IMR-90 (cell line): ENCODE data around the gene RIIAD1. TPM values are rescaled to one million over a fixed set of nuclear protein-coding genes. Genes with fewer than 3 reads are reported as not detected.

Experiments used
- ATAC-seq: fragments of 200-7000 bp; cut with Tn5 transposase; 2 replicates; pipeline ENCODE4 v1.9.1; 2020; ENCODE audit warnings: low read depth, mild to moderate bottlenecking, moderate library complexity
- BruUV-seq: library from RNA; stranded (reverse); fragments of 400-500 nt; replicated peaks from 2 replicates; lab custom pipeline; 2021; lab: Mats Ljungman, UMichigan
- CTCF ChIA-PET: fragments of 300-600 bp; formaldehyde crosslinking; extraction: SDS; loops from one replicate; lab custom pipeline; 2021; ENCODE audit warnings: antibody characterized with exemption; lab: Yijun Ruan, JAX
- POLR2A ChIA-PET: fragments of 300-600 bp; sonication (Branson Sonifier 250); formaldehyde crosslinking; loops from one replicate; lab custom pipeline; 2022; ENCODE audit warnings: antibody characterized with exemption; ENCODE audit not compliant: unreplicated experiment; lab: Charles Lee
- DNase-seq: peaks from one replicate; pipeline ENCODE4 v3.0.0; 2013
- H2AFZ ChIP-seq: replicated peaks from 2 replicates; pipeline ENCODE3; 2013; ENCODE audit warnings: low read length, mild to moderate bottlenecking; ENCODE audit not compliant: poor library complexity
- H2AK5ac ChIP-seq: 2 replicates; pipeline ENCODE4 v1.6.1; 2013; ENCODE audit warnings: low read depth, low read length, inconsistent platforms
- H2AK9ac ChIP-seq: replicated peaks from 2 replicates; pipeline ENCODE3; 2013; ENCODE audit warnings: mild to moderate bottlenecking, low read depth, low read length, moderate library complexity; ENCODE audit not compliant: poor library complexity
- H2BK120ac ChIP-seq: 2 replicates; pipeline ENCODE4 v1.6.1; 2013; ENCODE audit warnings: low read depth, low read length, inconsistent platforms
- H2BK15ac ChIP-seq: 3 replicates; pipeline ENCODE4 v1.6.1; 2013; ENCODE audit warnings: low read depth, low read length, inconsistent platforms
- H2BK20ac ChIP-seq: 2 replicates; pipeline ENCODE4 v1.6.1; 2013; ENCODE audit warnings: low read depth, mild to moderate bottlenecking, inconsistent platforms, low read length, moderate library complexity
- H2BK5ac ChIP-seq: 2 replicates; pipeline ENCODE4 v1.6.1; 2013; ENCODE audit warnings: mild to moderate bottlenecking, low read depth, low read length, inconsistent platforms; ENCODE audit not compliant: poor library complexity, severe bottlenecking
- H3K14ac ChIP-seq: replicated peaks from 2 replicates; pipeline ENCODE4 v1.6.1; 2013; ENCODE audit warnings: low read depth, low read length, inconsistent platforms
- H3K18ac ChIP-seq: 2 replicates; pipeline ENCODE4 v1.6.1; 2013; ENCODE audit warnings: low read depth, low read length, control low read depth
- H3K23ac ChIP-seq: 2 replicates; pipeline ENCODE4 v1.6.1; 2013; ENCODE audit warnings: low read depth, low read length, inconsistent platforms
- H3K27ac ChIP-seq: 2 replicates; pipeline ENCODE4 v1.5.1; 2013; ENCODE audit warnings: mild to moderate bottlenecking, control low read depth, low read length; ENCODE audit not compliant: insufficient read depth
- H3K27me3 ChIP-seq: 2 replicates; pipeline ENCODE4 v1.6.1; 2013; ENCODE audit warnings: low read length; ENCODE audit not compliant: control insufficient read depth, insufficient read depth
- H3K36me3 ChIP-seq: 2 replicates; pipeline ENCODE4 v1.6.1; 2013; ENCODE audit warnings: low read length, mixed read lengths; ENCODE audit not compliant: control insufficient read depth, insufficient read depth
- H3K4ac ChIP-seq: 2 replicates; pipeline ENCODE4 v1.6.1; 2013; ENCODE audit warnings: low read depth, low read length, inconsistent platforms
- H3K4me1 ChIP-seq: 2 replicates; pipeline ENCODE4 v1.6.1; 2013; ENCODE audit warnings: low read length, mixed read lengths; ENCODE audit not compliant: control insufficient read depth, insufficient read depth
- H3K4me2 ChIP-seq: 2 replicates; pipeline ENCODE4 v1.6.1; 2013; ENCODE audit warnings: low read depth, mild to moderate bottlenecking, control low read depth, low read length, moderate library complexity
- H3K4me3 ChIP-seq: 2 replicates; pipeline ENCODE4 v1.5.1; 2013; ENCODE audit warnings: low read depth, mild to moderate bottlenecking, control low read depth, low read length, moderate library complexity; ENCODE audit not compliant: insufficient read depth
- H3K56ac ChIP-seq: 2 replicates; pipeline ENCODE4 v1.6.1; 2013; ENCODE audit warnings: low read length, inconsistent platforms; ENCODE audit not compliant: insufficient read depth; ENCODE audit errors: extremely low read depth
- H3K79me1 ChIP-seq, 2 experiments: 2 replicates each; pipeline ENCODE4 v1.6.1; 2013; ENCODE audit warnings: low read length in 2 of 2, inconsistent platforms in 1 of 2, low read depth in 1 of 2
- H3K9ac ChIP-seq: 2 replicates; pipeline ENCODE4 v1.6.1; 2013; ENCODE audit warnings: low read depth, low read length, control low read depth
- H3K9me1 ChIP-seq: 2 replicates; pipeline ENCODE4 v1.6.1; 2013; ENCODE audit warnings: low read length, inconsistent platforms; ENCODE audit not compliant: insufficient read depth
- H3K9me3 ChIP-seq: 2 replicates; pipeline ENCODE4 v1.6.1; 2013; ENCODE audit warnings: low read length; ENCODE audit not compliant: control insufficient read depth, insufficient read depth
- H4K20me1 ChIP-seq: 2 replicates; pipeline ENCODE4 v1.6.1; 2013; ENCODE audit warnings: low read length, inconsistent platforms; ENCODE audit not compliant: insufficient read depth
- H4K5ac ChIP-seq: 2 replicates; pipeline ENCODE4 v1.6.1; 2013; ENCODE audit warnings: mild to moderate bottlenecking, low read depth, low read length, control low read depth
- H4K8ac ChIP-seq, 2 experiments: 2 replicates each; pipeline ENCODE4 v1.6.1; 2013; ENCODE audit warnings: low read depth in 2 of 2, low read length in 2 of 2, control low read depth in 1 of 2, inconsistent platforms in 1 of 2
- H4K91ac ChIP-seq: 2 replicates; pipeline ENCODE4 v1.6.1; 2013; ENCODE audit warnings: low read depth, low read length, inconsistent platforms; ENCODE audit not compliant: insufficient read depth
- BHLHE40 ChIP-seq: fragments of 150-350 bp; IDR thresholded peaks from 2 replicates; pipeline ENCODE4 v1.6.1; 2016; ENCODE audit warnings: mild to moderate bottlenecking, low read depth, low read length
- CEBPB ChIP-seq: IDR thresholded peaks from 2 replicates; pipeline ENCODE4 v1.6.1; 2012; ENCODE audit warnings: low read depth, low read length, improper control_type of control experiment
- CHD1 ChIP-seq: IDR thresholded peaks from 2 replicates; pipeline ENCODE4 v1.6.1; 2012; ENCODE audit warnings: low read depth, low read length, improper control_type of control experiment
- ELK1 ChIP-seq: fragments of 150-350 bp; IDR thresholded peaks from 2 replicates; pipeline ENCODE4 v1.6.1; 2016; ENCODE audit warnings: low read depth, mild to moderate bottlenecking, low read length, moderate library complexity, borderline replicate concordance
- FOS ChIP-seq: fragments of 150-350 bp; IDR thresholded peaks from 2 replicates; pipeline ENCODE4 v1.6.1; 2016; ENCODE audit warnings: low read depth, low read length
- MAFK ChIP-seq: IDR thresholded peaks from 2 replicates; pipeline ENCODE4 v1.6.1; 2012; ENCODE audit warnings: low read depth, low read length, improper control_type of control experiment
- MAZ ChIP-seq: IDR thresholded peaks from 2 replicates; pipeline ENCODE4 v1.6.1; 2012; ENCODE audit warnings: low read depth, mild to moderate bottlenecking, low read length, improper control_type of control experiment, moderate library complexity, borderline replicate concordance
- MXI1 ChIP-seq: IDR thresholded peaks from 2 replicates; pipeline ENCODE4 v1.6.1; 2012; ENCODE audit warnings: low read depth, mild to moderate bottlenecking, low read length, moderate library complexity, borderline replicate concordance
- NFE2L2 ChIP-seq: fragments of 150-350 bp; IDR thresholded peaks from 2 replicates; pipeline ENCODE4 v1.6.1; 2016; ENCODE audit warnings: low read depth, mild to moderate bottlenecking, low read length
- POLR2A ChIP-seq: IDR thresholded peaks from 2 replicates; pipeline ENCODE4 v1.6.1; 2012; ENCODE audit warnings: mild to moderate bottlenecking, low read depth, low read length
- RAD21 ChIP-seq: IDR thresholded peaks from 2 replicates; pipeline ENCODE4 v1.6.1; 2012; ENCODE audit warnings: low read length, improper control_type of control experiment
- RCOR1 ChIP-seq: IDR thresholded peaks from 2 replicates; pipeline ENCODE4 v1.6.1; 2012; ENCODE audit warnings: mild to moderate bottlenecking, low read length, improper control_type of control experiment; ENCODE audit not compliant: insufficient replicate concordance
- RFX5 ChIP-seq: IDR thresholded peaks from 2 replicates; pipeline ENCODE4 v1.8.0; 2012; ENCODE audit warnings: low read depth, mild to moderate bottlenecking, low read length, moderate library complexity
- SMC3 ChIP-seq: fragments of 150-350 bp; IDR thresholded peaks from 2 replicates; pipeline ENCODE4 v1.6.1; 2016; ENCODE audit warnings: low read depth, mild to moderate bottlenecking, antibody characterized with exemption, low read length, moderate library complexity
- USF2 ChIP-seq: fragments of 150-350 bp; IDR thresholded peaks from 2 replicates; pipeline ENCODE4 v1.6.1; 2017; ENCODE audit warnings: mild to moderate bottlenecking, antibody characterized with exemption, low read length, low read depth
- WGBS, 2 experiments: methylation state at CpG; one replicate each; pipeline versions ENCODE4 v1.1.5 to v1.1.7; 2013; ENCODE audit warnings: missing lambda C conversion rate in 2 of 2; ENCODE audit not compliant: insufficient read length in 1 of 2; ENCODE audit errors: extremely low coverage in 2 of 2; 5-methylcytosine and 5-hydroxymethylcytosine counted together
- dilution Hi-C: fragments of 300-500 bp; cut with HindIII; formaldehyde crosslinking; loops from one replicate; pipeline ENCODE4 v1.14.3; 2018; ENCODE audit warnings: low sequenced_read_pairs; ENCODE audit not compliant: unreplicated experiment
- in situ Hi-C: fragments of 300-500 bp; cut with MboI; formaldehyde crosslinking; loops from 3 replicates; pipeline ENCODE4 v1.14.3; 2019; ENCODE audit warnings: low sequenced_read_pairs, inconsistent platforms, mixed read lengths
- intact Hi-C: fragments of 100-400 bp; cut with micrococcal nuclease; formaldehyde crosslinking; loops from 2 replicates; pipeline ENCODE4 v1.10.0; 2022
- polyA plus RNA-seq, 3 experiments: library from polyadenylated mRNA; depleted of rRNA; stranded (reverse); fragments of >200 nt; gene quantifications; 2 replicates each; pipeline ENCODE4 v1.2.3, GENCODE V29; 2012; ENCODE audit warnings: low replicate concordance in 1 of 3
- total RNA-seq: library from RNA; depleted of rRNA; stranded (reverse); fragments of >200 nt; gene quantifications from 2 replicates; pipeline ENCODE4 v1.2.3, GENCODE V29; 2012

RIIAD1 gene
- total and polyA plus RNA-seq, 2 of the 4 experiments (the other 2 are of a cell fraction): not detected

- Histone ChIP-seq H2BK15ac (no peak overlapping the region), H4K5ac (no peak overlapping the region), H3K4me1 (no peaks in the 10 kb centered on the region), H3K27me3 (no peaks in the 10 kb centered on the region; the same call in 1 of the 2 replicates), H2BK20ac (no peak overlapping the region), H2BK5ac (no peak overlapping the region), H2AK9ac (no peak overlapping the region), H2AK5ac (no peak overlapping the region), H3K27ac (no peak overlapping the region), H3K4me3 (no peak overlapping the region), H3K56ac (no peak overlapping the region), H2BK120ac (no peak overlapping the region), H3K9ac (no peak overlapping the region), H3K4ac (no peak overlapping the region), H3K79me1 (no peaks in the 10 kb centered on the region), H4K8ac (no peak overlapping the region), H3K4me2 (no peak overlapping the region), H3K14ac (no peak overlapping the region), H4K91ac (no peak overlapping the region), H3K36me3 (no peaks in the 10 kb centered on the region), H3K18ac (no peak overlapping the region), H3K9me1 (no peaks in the 10 kb centered on the region; the same call in 1 of the 2 replicates), H3K9me3 (no peaks in the 10 kb centered on the region), H2AFZ (no peak overlapping the region), H3K23ac (no peak overlapping the region), H4K20me1 (no peaks in the 10 kb centered on the region)
- in situ Hi-C loops: no loop called here
- no TSS peak for BruUV-seq
- ChIA-PET CTCF (interaction anchor here (1.2 kb wide), 1 partner anchor 13 kb away, joined by 3 read pairs; no protein-coding TSS in a partner anchor), POLR2A (no interaction called here)
- TF ChIP-seq MAFK (no peak), RFX5 (no peak), RAD21 (no peak), FOS (no peak), ELK1 (no peak), MAZ (no peak), MXI1 (no peak), BHLHE40 (no peak), NFE2L2 (no peak), USF2 (no peak), SMC3 (no peak), RCOR1 (no peak), CHD1 (no peak), POLR2A (no peak), CEBPB (no peak)
- dilution Hi-C loops: loop anchor here (25.0 kb wide), 1 partner anchor 111 kb away; no protein-coding TSS in a partner anchor
- ATAC-seq (no peak), DNase-seq (no peak)
- intact Hi-C loops: no loop called here
- no CpG with 5 or more reads among the region's 3 CpGs for WGBS, 2 experiments
Measured at GRCh38 chr1:151776665-151777062, 55.3 kb downstream of the RIIAD1 start.
